ENCODE results near the gene NBEA.
A peak's percentile ranks its signal among the peaks of the same experiment; 100 is the strongest.

The NBEA gene

GRCh38 chr13:35720290-35720689, 778.2 kb downstream of the NBEA start:
- TF ChIP-seq, protein P1, sequence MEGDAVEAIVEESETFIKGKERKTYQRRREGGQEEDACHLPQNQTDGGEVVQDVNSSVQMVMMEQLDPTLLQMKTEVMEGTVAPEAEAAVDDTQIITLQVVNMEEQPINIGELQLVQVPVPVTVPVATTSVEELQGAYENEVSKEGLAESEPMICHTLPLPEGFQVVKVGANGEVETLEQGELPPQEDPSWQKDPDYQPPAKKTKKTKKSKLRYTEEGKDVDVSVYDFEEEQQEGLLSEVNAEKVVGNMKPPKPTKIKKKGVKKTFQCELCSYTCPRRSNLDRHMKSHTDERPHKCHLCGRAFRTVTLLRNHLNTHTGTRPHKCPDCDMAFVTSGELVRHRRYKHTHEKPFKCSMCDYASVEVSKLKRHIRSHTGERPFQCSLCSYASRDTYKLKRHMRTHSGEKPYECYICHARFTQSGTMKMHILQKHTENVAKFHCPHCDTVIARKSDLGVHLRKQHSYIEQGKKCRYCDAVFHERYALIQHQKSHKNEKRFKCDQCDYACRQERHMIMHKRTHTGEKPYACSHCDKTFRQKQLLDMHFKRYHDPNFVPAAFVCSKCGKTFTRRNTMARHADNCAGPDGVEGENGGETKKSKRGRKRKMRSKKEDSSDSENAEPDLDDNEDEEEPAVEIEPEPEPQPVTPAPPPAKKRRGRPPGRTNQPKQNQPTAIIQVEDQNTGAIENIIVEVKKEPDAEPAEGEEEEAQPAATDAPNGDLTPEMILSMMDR (IDR thresholded peaks at IDR 0.05; ENCODE audit: extremely low read depth, insufficient read depth, missing control alignments): no peak
- in situ Hi-C loops (cut with MboI; ENCODE audit: low pct_unique_long_range_greater_than_20kb, low sequenced_read_pairs, unreplicated experiment): no loop called here
- DNase-seq (ENCODE audit: low spot score): no peak

GRCh38 chr13:35720690-35721554, 778.9 kb downstream of the NBEA start:
- TF ChIP-seq, protein P1 (IDR thresholded peaks at IDR 0.05; ENCODE audit: extremely low read depth, insufficient read depth, missing control alignments): peak; percentile 72
- peak; percentile 42 for DNase-seq (ENCODE audit: low spot score)

More at GRCh38 chr13:35720690-35721554, 778.9 kb downstream of the NBEA start:
- in situ Hi-C loops (cut with MboI; ENCODE audit: low pct_unique_long_range_greater_than_20kb, low sequenced_read_pairs, unreplicated experiment): no loop called here
